RPMI7951 (cell line): ENCODE results near the gene LIPT2. TPM values are rescaled to one million over a fixed set of nuclear protein-coding genes. Genes with fewer than 3 reads are reported as not detected.
"Not testable (repeated sequence)": the region's sequence is repeated elsewhere in the genome, so short reads cannot be mapped to it uniquely, and the experiment has no call there.

Source experiments
- DNase-seq: peaks from one replicate; pipeline ENCODE4 v3.0.0-alpha.2; 2012; ENCODE audit warnings: low read depth
- total RNA-seq: library from RNA; depleted of rRNA; stranded (reverse); fragments of >200 nt; shearing (Covaris generic); gene quantifications from 2 replicates; pipeline ENCODE4 v1.2.3, GENCODE V29; 2014; rRNA removed

The LIPT2 gene
- total RNA-seq, result 5.0 and 5.4 TPM in 2 replicates

GRCh38 chr11:74492974-74493790 lies at the start of gene LIPT2:
TSS of gene LIPT2 (minus strand) at chr11:74493724. CDS start at chr11:74493703, 21 bp downstream.
- DNase-seq, result peak; percentile 97

GRCh38 chr11:74541466-74541865 lies 47.9 kb upstream of the LIPT2 start:
- DNase-seq, result no peak

- no peak for DNase-seq
Measured at GRCh38 chr11:74540270-74540669, 46.7 kb upstream of the LIPT2 start.

- peak; percentile 64 for DNase-seq
Measured at GRCh38 chr11:74538680-74539079, 45.2 kb upstream of the LIPT2 start.

GRCh38 chr11:74535371-74536160 lies 42.0 kb upstream of the LIPT2 start:
- peak; percentile 27 for DNase-seq

- DNase-seq, result not testable (repeated sequence)
Measured at GRCh38 chr11:74534946-74535275, 41.4 kb upstream of the LIPT2 start.

- no peak for DNase-seq
Measured at GRCh38 chr11:74534216-74534945, 40.9 kb upstream of the LIPT2 start.

- DNase-seq, result no peak
Measured at GRCh38 chr11:74533421-74533820, 39.9 kb upstream of the LIPT2 start.

- DNase-seq, result no peak
Measured at GRCh38 chr11:74532501-74533246, 39.1 kb upstream of the LIPT2 start.

GRCh38 chr11:74524978-74525377 lies 31.5 kb upstream of the LIPT2 start:
- no peak for DNase-seq

- DNase-seq, result no peak
Measured at GRCh38 chr11:74524501-74524900, 31.0 kb upstream of the LIPT2 start.

GRCh38 chr11:74522776-74523175 lies 29.3 kb upstream of the LIPT2 start:
- DNase-seq, result no peak

- DNase-seq, result no peak
Measured at GRCh38 chr11:74521666-74522252, 28.2 kb upstream of the LIPT2 start.

GRCh38 chr11:74520927-74521665 lies 27.6 kb upstream of the LIPT2 start:
- DNase-seq, result no peak

GRCh38 chr11:74520316-74520715 lies 26.8 kb upstream of the LIPT2 start:
- no peak for DNase-seq

GRCh38 chr11:74519710-74520109 lies 26.2 kb upstream of the LIPT2 start:
- no peak for DNase-seq

GRCh38 chr11:74517592-74517991 lies 24.1 kb upstream of the LIPT2 start:
- DNase-seq, result not testable (repeated sequence)

GRCh38 chr11:74507582-74507981 lies 14.1 kb upstream of the LIPT2 start:
- DNase-seq, result no peak

GRCh38 chr11:74506823-74507222 lies 13.3 kb upstream of the LIPT2 start:
- DNase-seq, result no peak

- DNase-seq, result no peak
Measured at GRCh38 chr11:74505911-74506310, 12.4 kb upstream of the LIPT2 start.
